PC-3 (cell line): Measurements from ENCODE around the gene UTP20. TPM values are rescaled to one million over a fixed set of nuclear protein-coding genes. Genes with fewer than 3 reads are reported as not detected.

Experiments used
- ATAC-seq: fragments of 200-7000 bp; cut with Tn5 transposase; 2 replicates; pipeline ENCODE4 v1.9.1; 2020; ENCODE audit warnings: mild to moderate bottlenecking, moderate library complexity
- BruUV-seq: library from RNA; stranded (reverse); fragments of 400-500 nt; replicated peaks from 2 replicates; lab custom pipeline; 2021; lab: Mats Ljungman, UMichigan
- CTCF ChIA-PET: fragments of 300-600 bp; sonication (Branson Sonifier 250); formaldehyde crosslinking; loops from one replicate; lab custom pipeline; 2022; ENCODE audit warnings: antibody characterized with exemption; lab: Charles Lee
- POLR2A ChIA-PET: fragments of 300-600 bp; sonication (Branson Sonifier 250); formaldehyde crosslinking; loops from one replicate; lab custom pipeline; 2022; ENCODE audit warnings: antibody characterized with exemption; ENCODE audit not compliant: unreplicated experiment; lab: Charles Lee
- DNase-seq: peaks from one replicate; pipeline ENCODE4 v3.0.0-alpha.2; 2015
- H2AFZ ChIP-seq: fragments of 300-600 bp; sonication (generic); 2 replicates; pipeline ENCODE4 v1.6.0; 2016; ENCODE audit warnings: antibody characterized with exemption, low read length
- H3F3A ChIP-seq: fragments of 300-600 bp; sonication (generic); one replicate; pipeline ENCODE4 v1.6.0; 2017; ENCODE audit warnings: antibody characterized with exemption, low read length, control low read depth, mild to moderate bottlenecking; ENCODE audit not compliant: unreplicated experiment
- H3K27ac ChIP-seq: fragments of 300-600 bp; sonication (generic); 2 replicates; pipeline ENCODE4 v1.5.1; 2016; ENCODE audit warnings: mild to moderate bottlenecking, low read length
- H3K27me3 ChIP-seq: fragments of 300-600 bp; sonication (generic); 2 replicates; pipeline ENCODE4 v1.6.1; 2016; ENCODE audit warnings: low read length, mixed read lengths
- H3K36me3 ChIP-seq: fragments of 300-600 bp; sonication (generic); 2 replicates; pipeline ENCODE4 v1.6.1; 2016; ENCODE audit warnings: low read depth, mixed run types, low read length, mixed read lengths
- H3K4me1 ChIP-seq: fragments of 300-600 bp; sonication (generic); 2 replicates; pipeline ENCODE4 v1.5.1; 2016; ENCODE audit warnings: low read length; ENCODE audit not compliant: insufficient read depth
- H3K4me2 ChIP-seq: fragments of 300-600 bp; sonication (generic); 2 replicates; pipeline ENCODE4 v1.6.0; 2016; ENCODE audit warnings: low read length
- H3K4me3 ChIP-seq: fragments of 300-600 bp; sonication (generic); 2 replicates; pipeline ENCODE4 v1.5.1; 2016; ENCODE audit warnings: mild to moderate bottlenecking, low read length, mixed read lengths
- H3K79me2 ChIP-seq: fragments of 300-600 bp; sonication (generic); 2 replicates; pipeline ENCODE4 v1.6.1; 2017; ENCODE audit warnings: low read length, mixed read lengths
- H3K9ac ChIP-seq: fragments of 300-600 bp; sonication (generic); 2 replicates; pipeline ENCODE4 v1.6.0; 2016; ENCODE audit warnings: mild to moderate bottlenecking, low read length
- H3K9me2 ChIP-seq: fragments of 300-600 bp; sonication (generic); replicated peaks from 2 replicates; pipeline ENCODE4 v1.6.1; 2016; ENCODE audit warnings: mixed run types, low read length, mixed read lengths
- H3K9me3 ChIP-seq: fragments of 300-600 bp; sonication (generic); 2 replicates; pipeline ENCODE4 v1.6.1; 2016; ENCODE audit warnings: low read length, mixed read lengths
- H4K20me1 ChIP-seq: fragments of 300-600 bp; sonication (generic); 2 replicates; pipeline ENCODE4 v1.6.1; 2016; ENCODE audit warnings: low read length, mixed read lengths
- EZH2 ChIP-seq: fragments of 300-600 bp; sonication (generic); IDR thresholded peaks from one replicate; pipeline ENCODE4 v1.6.1; 2017; ENCODE audit warnings: antibody characterized with exemption, mild to moderate bottlenecking, low read length; ENCODE audit not compliant: unreplicated experiment
- EZH2phosphoT487 ChIP-seq: fragments of 300-600 bp; sonication (generic); IDR thresholded peaks from 2 replicates; pipeline ENCODE4 v1.6.1; 2018; ENCODE audit warnings: mild to moderate bottlenecking, antibody characterized with exemption, low read length, borderline replicate concordance
- intact Hi-C: fragments of 100-400 bp; cut with micrococcal nuclease; formaldehyde crosslinking; loops from 2 replicates; pipeline ENCODE4 v1.9.0; 2023
- total RNA-seq: library from RNA; depleted of rRNA; stranded (reverse); fragments of >200 nt; gene quantifications from 2 replicates; pipeline ENCODE4 v1.2.3, GENCODE V29; 2014
- TF ChIP-seq, protein P1 (sequence below): fragments of 300-600 bp; sonication (generic); conservative IDR thresholded peaks from 2 replicates; pipeline ENCODE4 v1.5.1; 2017; ENCODE audit warnings: antibody characterized with exemption, low read depth, mild to moderate bottlenecking, low read length

Gene UTP20
- total RNA-seq, 1 experiment from 2014 or later = 31.3 TPM

DNA sequence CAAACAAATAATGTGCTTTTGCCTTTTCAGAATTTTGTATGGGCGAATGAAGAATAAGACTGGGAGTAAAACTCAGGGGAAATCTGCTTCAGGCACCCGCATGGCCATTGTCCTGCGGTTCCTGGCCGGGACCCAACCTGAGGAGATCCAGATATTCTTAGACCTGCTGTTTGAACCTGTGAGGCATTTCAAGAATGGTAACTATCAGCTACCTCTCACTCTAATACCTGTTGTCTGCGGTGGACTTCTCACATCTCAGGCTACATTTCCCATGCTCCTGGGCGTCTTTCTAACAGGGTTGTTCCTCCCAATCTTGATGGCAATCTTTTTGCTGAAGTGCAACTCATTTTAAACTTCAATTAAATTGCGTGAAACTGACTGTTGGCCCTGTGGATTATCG, 47.1 kb downstream of the UTP20 start:
- H2AFZ ChIP-seq = no peak overlapping the region
- H3K27me3 ChIP-seq = no peaks in the 10 kb centered on the region
- H3K9me3 ChIP-seq = no peaks in the 10 kb centered on the region
- POLR2A ChIA-PET = no interaction called here
- no peaks in the 10 kb centered on the region for H4K20me1 ChIP-seq
- intact Hi-C loops = no loop called here
- no peaks in the 10 kb centered on the region for H3F3A ChIP-seq
- DNase-seq (no peak), ATAC-seq (no peak)
- H3K36me3 ChIP-seq = peaks cover 61% of the 10 kb centered on the region
- H3K9ac ChIP-seq = no peak overlapping the region
- H3K4me1 ChIP-seq = no peaks in the 10 kb centered on the region
- CTCF ChIA-PET = no interaction called here
- no peak overlapping the region for H3K4me2 ChIP-seq
- no peaks in the 10 kb centered on the region for H3K79me2 ChIP-seq
- no TSS peak for BruUV-seq
- no peaks in the 10 kb centered on the region for H3K9me2 ChIP-seq
- TF ChIP-seq, protein P1, sequence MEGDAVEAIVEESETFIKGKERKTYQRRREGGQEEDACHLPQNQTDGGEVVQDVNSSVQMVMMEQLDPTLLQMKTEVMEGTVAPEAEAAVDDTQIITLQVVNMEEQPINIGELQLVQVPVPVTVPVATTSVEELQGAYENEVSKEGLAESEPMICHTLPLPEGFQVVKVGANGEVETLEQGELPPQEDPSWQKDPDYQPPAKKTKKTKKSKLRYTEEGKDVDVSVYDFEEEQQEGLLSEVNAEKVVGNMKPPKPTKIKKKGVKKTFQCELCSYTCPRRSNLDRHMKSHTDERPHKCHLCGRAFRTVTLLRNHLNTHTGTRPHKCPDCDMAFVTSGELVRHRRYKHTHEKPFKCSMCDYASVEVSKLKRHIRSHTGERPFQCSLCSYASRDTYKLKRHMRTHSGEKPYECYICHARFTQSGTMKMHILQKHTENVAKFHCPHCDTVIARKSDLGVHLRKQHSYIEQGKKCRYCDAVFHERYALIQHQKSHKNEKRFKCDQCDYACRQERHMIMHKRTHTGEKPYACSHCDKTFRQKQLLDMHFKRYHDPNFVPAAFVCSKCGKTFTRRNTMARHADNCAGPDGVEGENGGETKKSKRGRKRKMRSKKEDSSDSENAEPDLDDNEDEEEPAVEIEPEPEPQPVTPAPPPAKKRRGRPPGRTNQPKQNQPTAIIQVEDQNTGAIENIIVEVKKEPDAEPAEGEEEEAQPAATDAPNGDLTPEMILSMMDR = no peak
- no peak for TF ChIP-seq EZH2
- TF ChIP-seq EZH2phosphoT487 = no peak
- H3K4me3 ChIP-seq = no peak overlapping the region
- H3K27ac ChIP-seq = no peak overlapping the region

DNA sequence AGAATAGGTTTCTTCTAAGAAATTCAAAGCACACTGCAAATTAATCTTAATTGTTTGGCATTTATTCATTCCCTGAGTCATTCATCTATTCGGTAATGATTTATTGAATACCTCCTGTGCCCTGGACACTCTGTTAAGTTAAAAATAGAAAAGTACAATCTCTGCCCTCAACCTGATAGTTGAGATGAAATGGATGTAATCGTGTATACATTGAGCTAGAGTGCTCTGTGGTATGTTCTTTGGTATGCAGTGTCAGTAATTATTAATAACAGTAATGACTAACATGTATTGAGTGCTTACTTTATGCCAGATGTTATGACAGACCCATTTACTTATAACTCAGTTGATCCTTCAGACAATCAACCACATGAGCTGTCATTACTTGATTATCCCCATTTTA, 47.6 kb downstream of the UTP20 start:
- POLR2A ChIA-PET = no interaction called here
- DNase-seq (no peak), ATAC-seq (no peak)
- Histone ChIP-seq H3K9me2 (no peaks in the 10 kb centered on the region), H3K9me3 (no peaks in the 10 kb centered on the region), H3K9ac (no peak overlapping the region), H3K4me1 (no peaks in the 10 kb centered on the region), H2AFZ (no peak overlapping the region), H3K27me3 (no peaks in the 10 kb centered on the region), H3K4me3 (no peak overlapping the region), H3K4me2 (no peak overlapping the region), H3K79me2 (no peaks in the 10 kb centered on the region), H3F3A (no peaks in the 10 kb centered on the region), H4K20me1 (no peaks in the 10 kb centered on the region), H3K36me3 (peaks cover 65% of the 10 kb centered on the region), H3K27ac (no peak overlapping the region)
- BruUV-seq = no TSS peak
- CTCF ChIA-PET = no interaction called here
- intact Hi-C loops = no loop called here
- TF ChIP-seq EZH2 (no peak), EZH2phosphoT487 (no peak)
- TF ChIP-seq, protein P1 = no peak

DNA sequence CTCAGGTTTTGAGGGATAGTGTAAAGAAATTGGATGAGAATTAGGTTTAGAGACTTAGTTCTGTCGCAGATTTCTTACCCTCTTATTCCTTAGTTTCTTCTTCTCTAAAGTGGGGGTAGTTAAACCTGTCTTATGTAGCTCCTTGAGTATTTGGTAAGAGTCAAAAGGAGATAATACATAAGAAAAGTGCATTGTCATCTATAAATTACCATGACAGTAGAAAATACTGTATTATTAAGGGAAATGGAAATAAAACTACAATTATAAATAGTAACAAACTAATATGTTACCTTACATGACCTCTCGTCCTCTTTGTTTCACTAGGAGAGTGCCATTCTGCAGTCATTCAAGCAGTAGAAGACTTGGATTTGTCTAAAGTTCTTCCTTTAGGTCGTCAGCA, 49.0 kb downstream of the UTP20 start:
- Histone ChIP-seq H3K36me3 (peaks cover 64% of the 10 kb centered on the region), H3K9me2 (no peaks in the 10 kb centered on the region), H2AFZ (no peak overlapping the region), H3K4me3 (no peak overlapping the region), H3K4me2 (no peak overlapping the region), H3K4me1 (no peaks in the 10 kb centered on the region), H3F3A (no peaks in the 10 kb centered on the region), H3K9me3 (no peaks in the 10 kb centered on the region), H3K9ac (no peak overlapping the region), H4K20me1 (no peaks in the 10 kb centered on the region), H3K27ac (no peak overlapping the region), H3K27me3 (no peaks in the 10 kb centered on the region), H3K79me2 (no peaks in the 10 kb centered on the region)
- BruUV-seq = no TSS peak
- ChIA-PET POLR2A (no interaction called here), CTCF (no interaction called here)
- intact Hi-C loops = no loop called here
- DNase-seq = no peak
- ATAC-seq = no peak
- TF ChIP-seq EZH2phosphoT487 (no peak), EZH2 (no peak)
- TF ChIP-seq, protein P1 = no peak
